ENCODE results near the gene JPH2.

- TF ChIP-seq YY1 (IDR thresholded peaks at IDR 0.05) (no peak), CTCF (IDR thresholded peaks at IDR 0.05; ENCODE audit: low read depth, low read length, missing input control) (no peak), RXRA (IDR thresholded peaks at IDR 0.05) (no peak), TAF1 (conservative IDR thresholded peaks at IDR 0.05) (no peak), EGR1 (IDR thresholded peaks at IDR 0.05; ENCODE audit: low read depth in 2 of 2) (no peak), FOXA1 (IDR thresholded peaks at IDR 0.05) (no peak), SP1 (IDR thresholded peaks at IDR 0.05) (no peak), JUND (IDR thresholded peaks at IDR 0.05) (no peak)
These were observed 56.9 kb downstream of the JPH2 start for GRCh38 chr20:44129911-44130718.
